Natural killer cell (primary cell): Measurements from ENCODE around the gene CD200. TPM values are rescaled to one million over a fixed set of nuclear protein-coding genes. Genes with fewer than 3 reads are reported as not detected.

Source experiments
- ATAC-seq, 3 donors: fragments of 150-1000 bp in 2 of 3; fragments of 200-7000 bp in 1 of 3; cut with Tn5 transposase; 1 replicate in 1 of 3; 2 replicates in 2 of 3; pipeline ENCODE4 v1.10.0; 2021; ENCODE audit warnings: mild to moderate bottlenecking in 2 of 3, moderate library complexity in 2 of 3
- DNase-seq, 2 donors: peaks; one replicate each; pipeline versions ENCODE4 v3.0.0 to v3.0.0-alpha.2; 2013 to 2021; ENCODE audit warnings: mixed read lengths in 1 of 2
- H3K27ac ChIP-seq: one replicate; pipeline ENCODE4 v1.5.1; 2013; ENCODE audit warnings: mild to moderate bottlenecking, low read length
- H3K27me3 ChIP-seq: one replicate; pipeline ENCODE4 v1.6.1; 2013; ENCODE audit warnings: low read length; ENCODE audit not compliant: control insufficient read depth, insufficient read depth
- H3K36me3 ChIP-seq: one replicate; pipeline ENCODE4 v1.6.1; 2013; ENCODE audit warnings: low read length; ENCODE audit not compliant: control insufficient read depth, insufficient read depth
- H3K4me1 ChIP-seq: one replicate; pipeline ENCODE4 v1.6.1; 2013; ENCODE audit warnings: low read length; ENCODE audit not compliant: control insufficient read depth, insufficient read depth
- H3K4me3 ChIP-seq: one replicate; pipeline ENCODE4 v1.5.1; 2013; ENCODE audit warnings: low read length
- H3K9me3 ChIP-seq: one replicate; pipeline ENCODE4 v1.6.1; 2013; ENCODE audit warnings: low read length; ENCODE audit not compliant: control insufficient read depth, insufficient read depth
- H3K27ac Mint-ChIP-seq, 2 donors: one replicate each; pipeline ENCODE4 v1.8.0; 2022; ENCODE audit warnings: mild to moderate bottlenecking in 2 of 2, mixed read lengths in 2 of 2, moderate library complexity in 1 of 2
- H3K27me3 Mint-ChIP-seq, 2 donors: one replicate each; pipeline ENCODE4 v1.8.0; 2022; ENCODE audit warnings: low read depth in 2 of 2, mixed read lengths in 2 of 2
- H3K36me3 Mint-ChIP-seq: one replicate; pipeline ENCODE4 v1.8.0; 2022; ENCODE audit warnings: mixed read lengths
- H3K4me1 Mint-ChIP-seq, 2 donors: one replicate each; pipeline ENCODE4 v1.8.0; 2022; ENCODE audit warnings: mixed read lengths in 2 of 2
- H3K4me3 Mint-ChIP-seq: one replicate; pipeline ENCODE4 v1.8.0; 2022; ENCODE audit warnings: mild to moderate bottlenecking, moderate library complexity, mixed read lengths
- H3K9me3 Mint-ChIP-seq, 2 donors: one replicate each; pipeline ENCODE4 v1.8.0; 2022; ENCODE audit warnings: mixed read lengths in 2 of 2
- CTCF ChIP-seq: fragments of 200-600 bp; IDR thresholded peaks from one replicate; pipeline ENCODE4 v1.8.0; 2022; ENCODE audit warnings: antibody characterized with exemption
- WGBS: methylation state at CpG from one replicate; pipeline ENCODE4 v1.1.7; 2013; ENCODE audit warnings: missing lambda C conversion rate; ENCODE audit not compliant: insufficient coverage; 5-methylcytosine and 5-hydroxymethylcytosine counted together
- intact Hi-C: fragments of 100-400 bp; cut with micrococcal nuclease; formaldehyde crosslinking; loops from one replicate; pipeline ENCODE4 v1.14.2; 2022
- total RNA-seq, 4 donors: library from RNA; stranded (reverse); fragments of 120-200 nt in 1 of 4; gene quantifications; one replicate each; pipeline versions ENCODE4 v1.2.3 to v1.2.4, GENCODE V29; 2013 to 2022

CD200 gene
- total RNA-seq, 3 donors from 2014 or later (not counting 1 experiment from before 2014, with no cell fraction given), result 0.35 TPM; not detected in 2

GRCh38 chr3:112338021-112338726, 5.2 kb downstream of the CD200 start:
- H3K9me3 Mint-ChIP-seq, result no peaks in the 10 kb centered on the region
- H3K4me3 Mint-ChIP-seq, result no peak overlapping the region
- ATAC-seq, result no peak
- Histone ChIP-seq H3K27ac (no peak overlapping the region), H3K4me1 (peaks cover 5% of the 10 kb centered on the region), H3K36me3 (no peaks in the 10 kb centered on the region), H3K9me3 (no peaks in the 10 kb centered on the region), H3K4me3 (no peak overlapping the region), H3K27me3 (no peaks in the 10 kb centered on the region)
- H3K27me3 Mint-ChIP-seq, result peaks cover 22 to 34% of the 10 kb centered on the region in 2 donors
- H3K27ac Mint-ChIP-seq, result no peak overlapping the region
- WGBS, result 88% methylated on average over 5 of the region's 6 CpGs
- intact Hi-C loops, result no loop called here
- H3K36me3 Mint-ChIP-seq, result no peaks in the 10 kb centered on the region
- peaks cover 0 to 7% of the 10 kb centered on the region in 2 donors for H3K4me1 Mint-ChIP-seq
- DNase-seq, result no peak
- TF ChIP-seq CTCF, result no peak

GRCh38 chr3:112338727-112339056, 5.7 kb downstream of the CD200 start:
- no peak overlapping the region for H3K27ac ChIP-seq
- intact Hi-C loops, result no loop called here
- H3K4me1 Mint-ChIP-seq, result peaks cover 0 to 4% of the 10 kb centered on the region in 2 donors
- no peaks in the 10 kb centered on the region for H3K9me3 ChIP-seq
- H3K36me3 ChIP-seq, result no peaks in the 10 kb centered on the region
- peaks cover 17 to 30% of the 10 kb centered on the region in 2 donors for H3K27me3 Mint-ChIP-seq
- no peak for DNase-seq
- no peaks in the 10 kb centered on the region for H3K27me3 ChIP-seq
- no peak for TF ChIP-seq CTCF
- no peaks in the 10 kb centered on the region for H3K36me3 Mint-ChIP-seq
- no peak overlapping the region for H3K4me3 Mint-ChIP-seq
- H3K4me1 ChIP-seq, result no peaks in the 10 kb centered on the region
- no CpG with 5 or more reads among the region's 2 CpGs for WGBS
- no peaks in the 10 kb centered on the region for H3K9me3 Mint-ChIP-seq
- no peak for ATAC-seq
- H3K4me3 ChIP-seq, result no peak overlapping the region
- H3K27ac Mint-ChIP-seq, result no peak overlapping the region

- H3K36me3 Mint-ChIP-seq, result no peaks in the 10 kb centered on the region
- no peak for DNase-seq
- intact Hi-C loops, result no loop called here
- H3K4me3 ChIP-seq, result no peak overlapping the region
- no peaks in the 10 kb centered on the region for H3K9me3 Mint-ChIP-seq
- no peak overlapping the region for H3K27ac Mint-ChIP-seq
- no peak overlapping the region for H3K27ac ChIP-seq
- H3K27me3 ChIP-seq, result no peaks in the 10 kb centered on the region
- TF ChIP-seq CTCF, result no peak
- H3K4me3 Mint-ChIP-seq, result no peak overlapping the region
- H3K27me3 Mint-ChIP-seq, result peaks cover 13 to 25% of the 10 kb centered on the region in 2 donors
- no peaks in the 10 kb centered on the region for H3K4me1 Mint-ChIP-seq
- no peaks in the 10 kb centered on the region for H3K4me1 ChIP-seq
- H3K9me3 ChIP-seq, result no peaks in the 10 kb centered on the region
- H3K36me3 ChIP-seq, result no peaks in the 10 kb centered on the region
- no peak for ATAC-seq
Observed at GRCh38 chr3:112339134-112339533, 6.2 kb downstream of the CD200 start.

GRCh38 chr3:112339609-112340008, 6.7 kb downstream of the CD200 start:
- Histone ChIP-seq H3K27me3 (no peaks in the 10 kb centered on the region), H3K27ac (no peak overlapping the region), H3K9me3 (no peaks in the 10 kb centered on the region), H3K36me3 (no peaks in the 10 kb centered on the region), H3K4me1 (no peaks in the 10 kb centered on the region), H3K4me3 (no peak overlapping the region)
- DNase-seq, result no peak
- Mint-ChIP-seq H3K27ac (no peak overlapping the region), H3K9me3 (no peaks in the 10 kb centered on the region), H3K4me3 (no peak overlapping the region), H3K27me3 (peaks cover 9 to 20% of the 10 kb centered on the region in 2 donors), H3K36me3 (no peaks in the 10 kb centered on the region), H3K4me1 (no peaks in the 10 kb centered on the region)
- 91% methylated on average over 2 of the region's 2 CpGs for WGBS
- intact Hi-C loops, result no loop called here
- no peak for TF ChIP-seq CTCF
- ATAC-seq, result no peak
